Measurements from ENCODE around the gene P3H1. TPM values are rescaled to one million over a fixed set of nuclear protein-coding genes. Genes with fewer than 3 reads are reported as not detected.

Gene P3H1
- total RNA-seq, 1 experiment from 2014 or later = 27.9 TPM

DNA sequence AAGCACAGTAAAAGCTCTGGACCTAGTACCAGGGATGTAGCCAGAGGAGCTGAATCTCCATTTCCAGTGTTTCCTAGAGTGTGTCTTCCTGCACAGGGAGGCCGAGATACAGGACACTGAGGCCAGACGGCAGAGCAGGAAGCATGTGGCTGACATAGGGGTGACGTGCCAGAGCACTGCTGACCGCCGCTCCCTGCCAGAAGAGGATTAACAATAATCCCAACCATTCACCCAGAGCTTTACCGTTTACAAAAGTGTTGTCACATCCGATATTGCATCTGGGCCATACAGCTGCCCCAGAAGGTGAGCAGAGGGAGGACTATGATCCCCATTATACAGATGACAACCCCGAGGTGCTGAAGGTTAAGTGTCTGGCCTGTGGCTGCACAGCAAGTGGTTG, 21.0 kb downstream of the P3H1 start:
- peaks cover 6% of the 10 kb centered on the region for H3K36me3 Mint-ChIP-seq (ENCODE audit: insufficient read depth, unreplicated experiment)
- no peak for DNase-seq
- intact Hi-C loops (cut with micrococcal nuclease; ENCODE audit: unreplicated experiment) = loop anchor here (5.0 kb wide), 1 partner anchor 169 kb away; no protein-coding TSS in a partner anchor
- no peak overlapping the region for H3K4me3 Mint-ChIP-seq (ENCODE audit: low read depth, unreplicated experiment)
- no TSS peak for BruUV-seq (replicated peaks)
- H3K27ac Mint-ChIP-seq (ENCODE audit: unreplicated experiment) = no peak overlapping the region
- H3K27me3 Mint-ChIP-seq (ENCODE audit: unreplicated experiment) = peaks cover 16% of the 10 kb centered on the region
- CTCF ChIA-PET = no interaction called here
- TF ChIP-seq, protein P1, sequence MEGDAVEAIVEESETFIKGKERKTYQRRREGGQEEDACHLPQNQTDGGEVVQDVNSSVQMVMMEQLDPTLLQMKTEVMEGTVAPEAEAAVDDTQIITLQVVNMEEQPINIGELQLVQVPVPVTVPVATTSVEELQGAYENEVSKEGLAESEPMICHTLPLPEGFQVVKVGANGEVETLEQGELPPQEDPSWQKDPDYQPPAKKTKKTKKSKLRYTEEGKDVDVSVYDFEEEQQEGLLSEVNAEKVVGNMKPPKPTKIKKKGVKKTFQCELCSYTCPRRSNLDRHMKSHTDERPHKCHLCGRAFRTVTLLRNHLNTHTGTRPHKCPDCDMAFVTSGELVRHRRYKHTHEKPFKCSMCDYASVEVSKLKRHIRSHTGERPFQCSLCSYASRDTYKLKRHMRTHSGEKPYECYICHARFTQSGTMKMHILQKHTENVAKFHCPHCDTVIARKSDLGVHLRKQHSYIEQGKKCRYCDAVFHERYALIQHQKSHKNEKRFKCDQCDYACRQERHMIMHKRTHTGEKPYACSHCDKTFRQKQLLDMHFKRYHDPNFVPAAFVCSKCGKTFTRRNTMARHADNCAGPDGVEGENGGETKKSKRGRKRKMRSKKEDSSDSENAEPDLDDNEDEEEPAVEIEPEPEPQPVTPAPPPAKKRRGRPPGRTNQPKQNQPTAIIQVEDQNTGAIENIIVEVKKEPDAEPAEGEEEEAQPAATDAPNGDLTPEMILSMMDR (IDR thresholded peaks at IDR 0.05; ENCODE audit: unreplicated experiment) = no peak
- H3K4me1 Mint-ChIP-seq (ENCODE audit: low read depth, unreplicated experiment) = no peaks in the 10 kb centered on the region
- H3K9me3 Mint-ChIP-seq (ENCODE audit: low read depth, unreplicated experiment) = no peaks in the 10 kb centered on the region

DNA sequence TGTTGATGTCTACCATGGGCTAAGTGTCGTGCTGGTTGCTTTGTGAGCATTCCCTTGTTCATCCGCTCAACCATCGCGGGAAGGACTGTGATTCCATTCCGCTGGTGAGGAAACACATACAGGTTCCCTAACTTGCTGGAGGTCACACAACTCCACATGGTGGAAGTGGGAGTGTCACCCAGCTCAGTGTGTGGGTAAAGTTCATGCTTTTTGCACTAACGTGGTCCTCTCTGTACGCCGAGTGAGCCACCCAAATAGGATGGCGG, 22.7 kb downstream of the P3H1 start:
- BruUV-seq (replicated peaks) = no TSS peak
- Mint-ChIP-seq H3K4me3 (ENCODE audit: low read depth, unreplicated experiment) (no peak overlapping the region), H3K36me3 (ENCODE audit: insufficient read depth, unreplicated experiment) (peaks cover 6% of the 10 kb centered on the region), H3K4me1 (ENCODE audit: low read depth, unreplicated experiment) (no peaks in the 10 kb centered on the region), H3K27me3 (ENCODE audit: unreplicated experiment) (peaks cover 16% of the 10 kb centered on the region), H3K9me3 (ENCODE audit: low read depth, unreplicated experiment) (no peaks in the 10 kb centered on the region), H3K27ac (ENCODE audit: unreplicated experiment) (no peak overlapping the region)
- intact Hi-C loops (cut with micrococcal nuclease; ENCODE audit: unreplicated experiment) = no loop called here
- DNase-seq = no peak
- TF ChIP-seq, protein P1 (IDR thresholded peaks at IDR 0.05; ENCODE audit: unreplicated experiment) = no peak
- CTCF ChIA-PET = no interaction called here

DNA sequence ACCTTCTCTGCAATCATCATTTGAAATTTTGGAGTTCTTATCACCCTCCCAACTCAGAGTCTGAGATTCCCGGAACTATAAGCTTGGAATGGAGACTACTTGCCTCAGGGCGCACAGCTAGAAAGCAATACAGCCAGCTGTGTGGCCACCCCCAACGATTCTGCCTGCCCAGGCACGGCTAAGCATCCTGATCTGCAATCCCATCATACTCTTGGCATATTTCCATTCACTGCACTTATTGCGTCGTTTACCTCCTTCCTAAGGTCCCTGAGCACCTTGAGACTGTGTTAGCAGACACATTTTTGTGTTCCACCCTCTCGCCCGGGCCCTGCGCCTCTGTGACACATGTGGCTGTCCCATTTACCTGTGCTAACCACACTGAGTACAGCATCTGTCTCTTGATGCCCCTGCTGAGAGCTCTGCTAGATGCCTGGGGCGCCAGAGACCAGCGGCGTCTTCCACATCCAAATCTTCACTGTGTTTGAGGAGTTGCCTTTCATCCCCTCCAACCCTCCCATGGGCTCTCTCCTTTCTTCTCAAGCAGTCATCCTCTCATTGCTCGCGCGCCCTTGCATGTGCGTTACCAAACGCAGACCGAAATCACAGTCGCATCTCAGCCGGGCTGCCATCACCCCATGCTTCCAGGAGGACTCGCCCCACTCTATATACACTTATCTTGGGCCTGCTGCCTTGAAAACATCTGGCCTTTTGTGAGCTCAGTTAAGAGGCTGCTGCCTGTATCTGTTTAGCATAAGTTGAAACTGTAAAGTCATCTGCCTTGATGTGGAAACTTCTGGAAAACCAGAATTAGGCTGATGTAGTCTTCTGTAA, 23.3 kb downstream of the P3H1 start:
- intact Hi-C loops (cut with micrococcal nuclease; ENCODE audit: unreplicated experiment) = no loop called here

DNA sequence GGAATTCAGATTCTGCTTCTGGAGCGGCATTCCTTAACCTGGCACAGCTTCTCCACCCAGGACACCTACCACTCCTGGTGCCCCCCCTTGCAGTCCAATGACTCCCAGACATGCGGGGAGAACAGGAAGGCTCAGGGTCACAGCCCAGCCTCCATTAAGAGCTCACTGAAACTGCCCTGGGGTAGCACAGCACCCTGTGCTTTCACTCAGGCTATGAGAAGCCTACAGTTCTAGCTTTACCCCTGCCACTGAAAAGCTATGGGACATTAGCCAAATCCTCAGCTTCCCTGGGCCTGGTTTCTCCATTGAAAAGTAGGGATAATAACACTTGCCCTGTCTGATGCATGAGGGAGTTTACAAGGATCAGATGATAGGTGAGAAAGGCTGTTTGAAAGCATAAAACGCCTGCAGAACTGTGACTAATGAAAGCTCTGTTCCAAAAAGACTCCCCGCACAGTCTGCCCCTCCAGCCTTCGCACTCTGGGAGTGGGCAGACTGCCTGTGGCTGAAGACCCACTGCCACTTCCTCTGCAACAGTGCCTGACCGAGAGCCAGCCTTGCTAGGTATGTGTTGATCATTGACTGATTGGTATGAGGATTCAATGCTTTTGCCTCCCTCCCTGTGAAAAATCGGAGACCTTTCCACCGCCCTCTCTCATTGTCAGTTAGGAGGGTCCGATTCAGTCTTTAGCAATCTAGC, 24.1 kb downstream of the P3H1 start:
- no peaks in the 10 kb centered on the region for H3K4me1 Mint-ChIP-seq (ENCODE audit: low read depth, unreplicated experiment)
- H3K36me3 Mint-ChIP-seq (ENCODE audit: insufficient read depth, unreplicated experiment) = peaks cover 6% of the 10 kb centered on the region
- H3K27me3 Mint-ChIP-seq (ENCODE audit: unreplicated experiment) = peaks cover 16% of the 10 kb centered on the region
- no peak for DNase-seq
- H3K27ac Mint-ChIP-seq (ENCODE audit: unreplicated experiment) = no peak overlapping the region
- TF ChIP-seq, protein P1 (IDR thresholded peaks at IDR 0.05; ENCODE audit: unreplicated experiment) = no peak
- no TSS peak for BruUV-seq (replicated peaks)
- H3K9me3 Mint-ChIP-seq (ENCODE audit: low read depth, unreplicated experiment) = no peaks in the 10 kb centered on the region
- intact Hi-C loops (cut with micrococcal nuclease; ENCODE audit: unreplicated experiment) = no loop called here
- CTCF ChIA-PET = no interaction called here
- H3K4me3 Mint-ChIP-seq (ENCODE audit: low read depth, unreplicated experiment) = no peak overlapping the region

More for the DNA sequence above, 23.3 kb downstream of the P3H1 start:
- TF ChIP-seq, protein P1 (IDR thresholded peaks at IDR 0.05; ENCODE audit: unreplicated experiment) = no peak
- Mint-ChIP-seq H3K9me3 (ENCODE audit: low read depth, unreplicated experiment) (no peaks in the 10 kb centered on the region), H3K36me3 (ENCODE audit: insufficient read depth, unreplicated experiment) (peaks cover 6% of the 10 kb centered on the region), H3K4me1 (ENCODE audit: low read depth, unreplicated experiment) (no peaks in the 10 kb centered on the region), H3K4me3 (ENCODE audit: low read depth, unreplicated experiment) (no peak overlapping the region), H3K27ac (ENCODE audit: unreplicated experiment) (no peak overlapping the region), H3K27me3 (ENCODE audit: unreplicated experiment) (peaks cover 16% of the 10 kb centered on the region)
- CTCF ChIA-PET = no interaction called here
- no TSS peak for BruUV-seq (replicated peaks)
- DNase-seq = no peak

Measured in Calu3 (cell line).